WTC11 (cell line): ENCODE measurements around the gene MTFP1.

ENCODE experiments used
- CTCF ChIP-seq: fragments of 200-600 bp; IDR thresholded peaks from 2 replicates; pipeline ENCODE4 v1.8.0; 2022; ENCODE audit warnings: antibody characterized with exemption
- TCF7 ChIP-seq: sonication (generic); formaldehyde crosslinking; IDR thresholded peaks from 2 replicates; pipeline ENCODE4 v1.8.0; 2022; ENCODE audit warnings: mild to moderate bottlenecking, low read depth, missing genetic modification reagents, moderate library complexity
- USF2 ChIP-seq: sonication (generic); formaldehyde crosslinking; IDR thresholded peaks from 2 replicates; pipeline ENCODE4 v1.8.1; 2023; ENCODE audit warnings: mild to moderate bottlenecking, missing genetic modification reagents, moderate library complexity
- ZNF121 ChIP-seq: sonication (generic); formaldehyde crosslinking; IDR thresholded peaks from 2 replicates; pipeline ENCODE4 v1.8.0; 2023; ENCODE audit warnings: missing genetic modification reagents
- TF ChIP-seq, protein P1 (sequence below): sonication (generic); formaldehyde crosslinking; conservative IDR thresholded peaks from 2 replicates; pipeline ENCODE4 v1.8.1; 2023; ENCODE audit warnings: mild to moderate bottlenecking, low read depth, missing genetic modification reagents, moderate library complexity

GRCh38 chr22:30382340-30382739 lies 43.2 kb upstream of the MTFP1 start:
- TF ChIP-seq TCF7 (no peak), CTCF (no peak), USF2 (no peak), ZNF121 (CRISPR knock-in tag) (no peak)
- TF ChIP-seq, protein P1, sequence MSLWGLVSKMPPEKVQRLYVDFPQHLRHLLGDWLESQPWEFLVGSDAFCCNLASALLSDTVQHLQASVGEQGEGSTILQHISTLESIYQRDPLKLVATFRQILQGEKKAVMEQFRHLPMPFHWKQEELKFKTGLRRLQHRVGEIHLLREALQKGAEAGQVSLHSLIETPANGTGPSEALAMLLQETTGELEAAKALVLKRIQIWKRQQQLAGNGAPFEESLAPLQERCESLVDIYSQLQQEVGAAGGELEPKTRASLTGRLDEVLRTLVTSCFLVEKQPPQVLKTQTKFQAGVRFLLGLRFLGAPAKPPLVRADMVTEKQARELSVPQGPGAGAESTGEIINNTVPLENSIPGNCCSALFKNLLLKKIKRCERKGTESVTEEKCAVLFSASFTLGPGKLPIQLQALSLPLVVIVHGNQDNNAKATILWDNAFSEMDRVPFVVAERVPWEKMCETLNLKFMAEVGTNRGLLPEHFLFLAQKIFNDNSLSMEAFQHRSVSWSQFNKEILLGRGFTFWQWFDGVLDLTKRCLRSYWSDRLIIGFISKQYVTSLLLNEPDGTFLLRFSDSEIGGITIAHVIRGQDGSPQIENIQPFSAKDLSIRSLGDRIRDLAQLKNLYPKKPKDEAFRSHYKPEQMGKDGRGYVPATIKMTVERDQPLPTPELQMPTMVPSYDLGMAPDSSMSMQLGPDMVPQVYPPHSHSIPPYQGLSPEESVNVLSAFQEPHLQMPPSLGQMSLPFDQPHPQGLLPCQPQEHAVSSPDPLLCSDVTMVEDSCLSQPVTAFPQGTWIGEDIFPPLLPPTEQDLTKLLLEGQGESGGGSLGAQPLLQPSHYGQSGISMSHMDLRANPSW (CRISPR knock-in tag), result no peak
